ENCODE measurements around the gene IGF1R. TPM values are rescaled to one million over a fixed set of nuclear protein-coding genes. Genes with fewer than 3 reads are reported as not detected.

IGF1R gene
- total and polyA plus RNA-seq, 2 of the 8 experiments (the other 6 are each of a cell fraction or from before 2014, with no cell fraction given) = 32.9 to 109 TPM

DNA sequence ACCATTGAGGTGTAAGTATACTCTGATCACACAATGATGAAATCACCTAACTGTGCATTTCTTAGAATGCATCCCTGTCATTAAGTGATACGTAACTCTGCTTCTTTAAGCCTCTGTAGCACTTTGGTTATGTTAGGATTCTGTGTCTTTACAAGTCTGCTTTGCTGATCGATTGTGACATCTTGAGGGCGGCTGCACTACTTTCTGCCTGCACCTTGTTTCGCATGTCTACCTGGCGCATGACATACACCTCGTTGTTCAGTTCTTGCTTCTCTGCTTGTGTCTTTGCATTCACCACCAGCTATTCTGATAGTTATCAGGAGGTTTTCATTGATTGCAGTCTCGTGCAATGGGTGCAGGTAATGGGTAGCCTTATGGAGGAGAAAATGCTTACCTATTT, 32.7 kb downstream of the IGF1R start:
- Histone ChIP-seq H2BK12ac (ENCODE audit: low read depth, low read length) (no peak overlapping the region), H3K27ac (ENCODE audit: low read depth, low read length) (no peak overlapping the region), H4K8ac (ENCODE audit: extremely low read depth, insufficient read depth, low read length) (no peak overlapping the region), H2BK20ac (ENCODE audit: low read length) (no peak overlapping the region), H2AFZ (ENCODE audit: low read length) (no peak overlapping the region), H3K4me2 (ENCODE audit: insufficient read depth in 1 of 2, low read depth in 2 of 2, low read length in 2 of 2) (no peak overlapping the region; a peak in 1 of 4 replicates), H3K23me2 (ENCODE audit: low read depth, low read length) (no peaks in the 10 kb centered on the region), H2BK5ac (ENCODE audit: low read depth, low read length) (no peak overlapping the region), H2BK120ac (replicated peaks; ENCODE audit: low read depth, low read length) (no peak overlapping the region), H3K18ac (ENCODE audit: extremely low read depth, low read length) (no peak overlapping the region), H3K36me3 (ENCODE audit: control insufficient read depth in 2 of 4, insufficient read depth in 4 of 4, low read length in 3 of 4) (no peaks in the 10 kb centered on the region), H3K4ac (replicated peaks; ENCODE audit: insufficient read length, low read depth, low read length) (no peak overlapping the region), H3K9ac (replicated peaks in 1 of 4; ENCODE audit: extremely low read depth in 1 of 4, low read depth in 3 of 4, low read length in 3 of 4) (0 out of 7 replicates have a peak overlapping the region, but pooled peaks of 1 of the 4 experiments have one; percentile 15), H3K14ac (ENCODE audit: insufficient read length) (no peak overlapping the region), H3K56ac (replicated peaks; ENCODE audit: insufficient read length, low read depth, low read length) (no peak overlapping the region), H4K5ac (ENCODE audit: insufficient read length, low read depth, low read length) (no peak overlapping the region), H3K23ac (ENCODE audit: insufficient read length) (no peak overlapping the region), H4K20me1 (replicated peaks in 1 of 2; ENCODE audit: control insufficient read depth in 1 of 2, insufficient read depth in 2 of 2, low read length in 2 of 2) (peaks cover 31 to 33% of the 10 kb centered on the region in 2 experiments), H4K91ac (replicated peaks; ENCODE audit: insufficient read length, low read length) (no peak overlapping the region), H3K79me2 (ENCODE audit: control insufficient read depth in 1 of 2, insufficient read depth in 2 of 2, low read length in 2 of 2) (peaks cover 61 to 99% of the 10 kb centered on the region in 2 experiments), H3K27me3 (replicated peaks in 1 of 4; ENCODE audit: control insufficient read depth in 3 of 4, extremely low read depth in 1 of 4, insufficient read depth in 3 of 4, low read length in 3 of 4) (no peaks in the 10 kb centered on the region), H3K9me3 (ENCODE audit: insufficient read depth in 2 of 2, low read depth in 1 of 2, low read length in 1 of 2) (no peaks in the 10 kb centered on the region), H3K79me1 (ENCODE audit: low read depth, low read length) (peaks cover 21% of the 10 kb centered on the region), H3K4me1 (replicated peaks in 1 of 4; ENCODE audit: control insufficient read depth in 3 of 4, insufficient read depth in 4 of 4, low read length in 3 of 4) (peaks cover 0 to 17% (median 12%) of the 10 kb centered on the region in 4 experiments; a peak in 6 of 7 replicates), H2AK5ac (ENCODE audit: low read depth, low read length) (no peak overlapping the region), H2BK15ac (ENCODE audit: low read length) (no peak overlapping the region), H3K4me3 (ENCODE audit: extremely low read depth in 1 of 4, insufficient read depth in 2 of 4, low read depth in 3 of 4, low read length in 4 of 4) (no peak overlapping the region)
- ChIA-PET CTCF (ENCODE audit: partially characterized antibody) (interaction anchor here (1.2 to 1.4 kb wide), 2 partner anchors 23 to 61 kb away, joined by 3 read pairs; no protein-coding TSS in a partner anchor), POLR2A (ENCODE audit: partially characterized antibody) (interaction anchor here (0.8 to 1.5 kb wide), 2 partner anchors 7 to 12 kb away, joined by 3 to 5 read pairs; no protein-coding TSS in a partner anchor)
- no peak for FAIRE-seq
- no peak for DNase-seq (ENCODE audit: low read depth in 1 of 2, low spot score in 2 of 2)
- no peak for TF ChIP-seq NRF1 (IDR thresholded peaks at IDR 0.05; ENCODE audit: low read depth, low read length)
- TF ChIP-seq NANOG (IDR thresholded peaks at IDR 0.05; ENCODE audit: insufficient read depth, low read depth, low read length, poor library complexity, severe bottlenecking) = no peak
- no peak for TF ChIP-seq SP1 (IDR thresholded peaks at IDR 0.05; ENCODE audit: low read depth, low read length)
- TF ChIP-seq JUND (IDR thresholded peaks at IDR 0.05; ENCODE audit: low read length) = no peak
- TF ChIP-seq CBX5 (IDR thresholded peaks at IDR 0.05; ENCODE audit: low read depth, low read length) = no peak
- TF ChIP-seq, protein P1, sequence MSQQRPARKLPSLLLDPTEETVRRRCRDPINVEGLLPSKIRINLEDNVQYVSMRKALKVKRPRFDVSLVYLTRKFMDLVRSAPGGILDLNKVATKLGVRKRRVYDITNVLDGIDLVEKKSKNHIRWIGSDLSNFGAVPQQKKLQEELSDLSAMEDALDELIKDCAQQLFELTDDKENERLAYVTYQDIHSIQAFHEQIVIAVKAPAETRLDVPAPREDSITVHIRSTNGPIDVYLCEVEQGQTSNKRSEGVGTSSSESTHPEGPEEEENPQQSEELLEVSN (IDR thresholded peaks at IDR 0.05) = no peak
- TF ChIP-seq BCL11A (IDR thresholded peaks at IDR 0.05; ENCODE audit: low read depth in 2 of 2, low read length in 2 of 2) = no peak
- no peak for TF ChIP-seq CTBP2 (IDR thresholded peaks at IDR 0.05; ENCODE audit: borderline replicate concordance, insufficient read depth, insufficient read length, low read length)
- no peak for TF ChIP-seq SAP30 (IDR thresholded peaks at IDR 0.05; ENCODE audit: insufficient read depth, insufficient replicate concordance, low read length)
- TF ChIP-seq MAFK (IDR thresholded peaks at IDR 0.05; ENCODE audit: low read depth, low read length) = no peak
- no peak for TF ChIP-seq JUN (IDR thresholded peaks at IDR 0.05; ENCODE audit: low read depth, low read length)
- WGBS, 2 experiments (ENCODE audit: extremely low coverage in 1 of 2, insufficient coverage in 1 of 2, insufficient read length in 1 of 2, insufficient replicate concordance in 2 of 2, low coverage in 1 of 2, low lambda C conversion rate in 2 of 2, missing lambda C conversion rate in 1 of 2) = 85% methylated on average over 7 of the region's 7 CpGs; no CpG with 5 or more reads in 1 of the 2 experiments
